ENCODE results near the gene TRMU. TPM values are rescaled to one million over a fixed set of nuclear protein-coding genes. Genes with fewer than 3 reads are reported as not detected.
A peak's percentile ranks its signal among the peaks of the same experiment; 100 is the strongest.

Gene TRMU
- total and polyA plus RNA-seq, 2 of the 4 experiments (the other 2 are of a cell fraction): 19.0 to 36.4 TPM

DNA sequence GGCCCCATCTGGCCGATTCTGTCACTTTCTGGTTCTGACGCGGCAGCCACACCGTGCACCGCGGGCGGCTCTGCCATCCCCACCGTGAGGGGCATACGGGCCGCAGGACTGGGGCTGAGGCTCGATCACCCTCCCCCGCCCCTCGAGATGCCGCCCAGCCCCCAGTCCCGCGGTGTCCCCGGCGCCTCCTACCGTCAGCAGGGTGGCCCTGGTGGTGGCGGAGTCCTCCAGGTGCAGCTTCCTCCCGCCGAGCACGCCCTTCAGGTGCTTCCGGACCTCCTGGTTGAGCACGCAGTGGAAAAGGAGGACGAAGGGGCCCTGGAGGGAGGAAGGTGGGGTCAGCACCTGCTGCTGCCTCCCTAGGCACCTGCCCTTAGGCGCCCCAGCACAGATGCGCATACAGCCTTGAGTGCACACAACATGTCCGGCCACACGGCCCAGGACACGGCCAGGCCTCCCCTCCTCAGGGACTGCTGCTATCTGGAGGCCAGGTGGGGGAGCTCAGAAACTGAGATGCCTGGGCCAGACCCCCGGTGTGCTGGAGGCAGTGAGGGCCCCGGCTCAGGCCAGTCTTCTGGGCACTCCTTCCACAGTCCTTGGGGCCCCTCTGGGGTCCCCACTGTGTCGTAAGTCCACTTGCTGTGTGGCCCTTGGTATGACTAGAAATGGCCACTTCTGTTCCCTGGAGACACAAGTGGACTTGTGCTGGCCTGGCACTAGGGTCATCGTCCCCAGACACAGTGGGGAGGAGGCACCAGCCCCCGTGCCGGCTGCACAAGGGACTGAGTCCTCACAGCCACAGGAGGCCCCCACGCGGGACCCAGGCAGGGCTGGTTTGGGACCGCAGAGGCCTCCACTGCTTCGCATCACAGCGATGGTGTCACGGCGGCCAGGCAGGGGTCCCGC is 31.5 kb downstream of the TRMU start:
- no peak overlapping the region for H4K8ac ChIP-seq (ENCODE audit: low read depth in 2 of 2, low read length in 2 of 2)
- ChIA-PET POLR2A (ENCODE audit: unreplicated experiment) (no interaction called here), CTCF (interaction anchor here (0.5 to 2.1 kb wide), 15 partner anchors 8 to 354 kb away, joined by 3 to 26 read pairs (median 3); partner anchors contain the start of gene CELSR1)
- H2AK9ac ChIP-seq (replicated peaks; ENCODE audit: low read depth, low read length, poor library complexity): peak overlapping the region; percentile 76
- H2BK15ac ChIP-seq (ENCODE audit: low read depth, low read length): no peak overlapping the region
- H2AK5ac ChIP-seq (ENCODE audit: low read depth, low read length): no peak overlapping the region
- TF ChIP-seq RAD21 (IDR thresholded peaks at IDR 0.05; ENCODE audit: low read length) (no peak), MAZ (IDR thresholded peaks at IDR 0.05; ENCODE audit: borderline replicate concordance, low read depth, low read length) (no peak), CHD1 (IDR thresholded peaks at IDR 0.05; ENCODE audit: low read depth, low read length) (no peak)
- no peaks in the 10 kb centered on the region for H3K36me3 ChIP-seq (ENCODE audit: control insufficient read depth, insufficient read depth, low read length)
- H2AFZ ChIP-seq (replicated peaks; ENCODE audit: low read length, poor library complexity): peak overlapping the region; percentile 5
- ATAC-seq (ENCODE audit: low read depth) (0 out of 2 replicates have a peak, but pooled peaks have one; percentile 9), DNase-seq (no peak)
- no peak overlapping the region for H3K4ac ChIP-seq (ENCODE audit: low read depth, low read length)
- H3K27me3 ChIP-seq (ENCODE audit: control insufficient read depth, insufficient read depth, low read length): peaks cover 13% of the 10 kb centered on the region; the same call in 1 of the 2 replicates
- H3K9me1 ChIP-seq (ENCODE audit: insufficient read depth, low read length): no peaks in the 10 kb centered on the region; the same call in 1 of the 2 replicates
- no peak overlapping the region for H3K9ac ChIP-seq (ENCODE audit: low read depth, low read length)
- no peak overlapping the region for H3K4me3 ChIP-seq (ENCODE audit: insufficient read depth, low read depth, low read length)
- in situ Hi-C loops (cut with MboI; ENCODE audit: low sequenced_read_pairs) (loop anchor here (5.0 kb wide), 1 partner anchor 175 kb away; no protein-coding TSS in a partner anchor), intact Hi-C loops (cut with micrococcal nuclease) (loop anchor here (1.0 kb wide), 1 partner anchor 175 kb away; no protein-coding TSS in a partner anchor), dilution Hi-C loops (cut with HindIII; ENCODE audit: low sequenced_read_pairs, unreplicated experiment) (no loop called here)
- H3K18ac ChIP-seq (ENCODE audit: low read depth, low read length): no peak overlapping the region
- no peaks in the 10 kb centered on the region for H4K20me1 ChIP-seq (ENCODE audit: insufficient read depth, low read length)
- no peak overlapping the region for H3K4me2 ChIP-seq (ENCODE audit: low read depth, low read length)
- H3K14ac ChIP-seq (replicated peaks; ENCODE audit: low read depth, low read length): no peak overlapping the region
- H3K79me1 ChIP-seq (ENCODE audit: low read depth in 1 of 2, low read length in 2 of 2): no peaks in the 10 kb centered on the region
- H3K56ac ChIP-seq (ENCODE audit: extremely low read depth, insufficient read depth, low read length): no peak overlapping the region
- no peak overlapping the region for H4K5ac ChIP-seq (ENCODE audit: low read depth, low read length)
- H2BK120ac ChIP-seq (ENCODE audit: low read depth, low read length): no peak overlapping the region
- H4K91ac ChIP-seq (ENCODE audit: insufficient read depth, low read depth, low read length): no peak overlapping the region
- WGBS, 2 experiments (ENCODE audit: extremely low coverage in 2 of 2, insufficient read length in 1 of 2): 63% methylated on average over 20 of the region's 45 CpGs; no CpG with 5 or more reads in 1 of the 2 experiments
- H2BK20ac ChIP-seq (ENCODE audit: low read depth, low read length): no peak overlapping the region
- BruUV-seq (replicated peaks): no TSS peak
- no peaks in the 10 kb centered on the region for H3K9me3 ChIP-seq (ENCODE audit: control insufficient read depth, insufficient read depth, low read length)
- H2BK5ac ChIP-seq (ENCODE audit: low read depth, low read length, poor library complexity, severe bottlenecking): no peak overlapping the region
- no peak overlapping the region for H3K27ac ChIP-seq (ENCODE audit: insufficient read depth, low read length)
- H3K4me1 ChIP-seq (ENCODE audit: control insufficient read depth, insufficient read depth, low read length): no peaks in the 10 kb centered on the region
- H3K23ac ChIP-seq (ENCODE audit: low read depth, low read length): no peak overlapping the region
